BLaER1 (cell line): ENCODE results near the gene BAG5.

ENCODE experiments used
- H3K27ac ChIP-seq: shearing (Covaris generic); formaldehyde crosslinking; 2 replicates; pipeline ENCODE4 v1.8.1; 2022
- H3K27me3 ChIP-seq: shearing (Covaris generic); formaldehyde crosslinking; 2 replicates; pipeline ENCODE4 v1.8.1; 2022
- H3K36me3 ChIP-seq: shearing (Covaris generic); formaldehyde crosslinking; 2 replicates; pipeline ENCODE4 v1.8.1; 2022
- H3K4me1 ChIP-seq: shearing (Covaris generic); formaldehyde crosslinking; 2 replicates; pipeline ENCODE4 v1.8.1; 2022
- H3K4me2 ChIP-seq: shearing (Covaris generic); formaldehyde crosslinking; 2 replicates; pipeline ENCODE4 v1.8.1; 2022
- H3K4me3 ChIP-seq: shearing (Covaris generic); formaldehyde crosslinking; 2 replicates; pipeline ENCODE4 v1.8.1; 2022
- H3K9ac ChIP-seq: shearing (Covaris generic); formaldehyde crosslinking; 2 replicates; pipeline ENCODE4 v1.8.1; 2022
- H3K9me3 ChIP-seq: shearing (Covaris generic); formaldehyde crosslinking; 2 replicates; pipeline ENCODE4 v1.8.1; 2022
- H4K20me1 ChIP-seq: shearing (Covaris generic); formaldehyde crosslinking; 2 replicates; pipeline ENCODE4 v1.8.1; 2022
- Cebpa-rat ChIP-seq: shearing (Covaris generic); IDR thresholded peaks from 2 replicates; pipeline ENCODE4 v1.8.1; 2022

BAG5 gene

DNA sequence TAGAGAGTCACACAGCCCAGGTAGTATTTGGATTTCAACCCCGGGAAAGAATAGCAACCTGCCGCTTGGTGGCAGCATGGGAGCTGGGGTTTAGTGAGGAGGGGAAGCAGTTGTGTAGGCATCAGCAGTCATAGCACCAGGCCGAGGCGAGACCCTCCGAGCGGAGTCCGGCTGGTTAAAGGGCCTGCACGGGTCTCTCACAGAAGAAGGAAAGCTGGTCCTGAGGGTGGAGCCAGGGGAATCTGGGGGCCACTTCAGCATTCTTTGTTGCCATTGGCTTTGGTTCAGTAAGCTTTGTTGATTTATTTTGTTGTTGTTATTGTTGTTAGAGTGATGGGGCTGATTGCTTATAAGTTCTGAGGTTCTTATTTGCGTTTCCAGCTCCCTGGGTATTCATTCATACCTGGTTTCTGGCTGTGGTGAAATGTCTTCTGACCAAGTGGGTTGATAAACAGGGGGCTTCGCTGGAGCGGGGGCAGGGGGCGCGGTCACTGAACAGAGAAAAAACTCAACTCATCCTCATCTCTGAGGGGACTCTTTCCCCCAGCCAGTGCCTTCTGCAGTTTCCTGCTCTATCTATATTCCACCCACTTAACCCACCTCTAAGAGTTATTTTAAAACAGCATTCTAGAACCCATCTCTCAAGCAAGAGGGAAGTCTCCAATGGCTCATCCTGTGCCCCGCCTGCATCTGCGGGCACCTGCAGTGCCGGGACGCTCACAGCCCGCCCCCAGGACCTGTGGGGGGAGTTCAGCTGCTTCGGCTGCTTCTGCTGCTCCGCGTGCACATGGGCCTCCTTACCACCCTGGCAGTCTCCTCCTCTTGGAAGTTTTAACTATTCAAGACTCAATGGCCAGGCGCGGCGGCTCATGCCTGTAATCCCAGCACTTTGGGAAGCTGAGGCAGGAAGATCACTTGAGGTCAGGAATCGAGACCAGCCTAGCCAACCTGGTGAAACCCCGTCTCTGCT, 51.4 kb downstream of the BAG5 start:
- Histone ChIP-seq H4K20me1 (no peaks in the 10 kb centered on the region; the same call in 1 of the 2 replicates), H3K4me2 (no peak overlapping the region), H3K36me3 (peaks cover 35% of the 10 kb centered on the region), H3K9me3 (no peaks in the 10 kb centered on the region), H3K27ac (no peak overlapping the region), H3K4me1 (peaks cover 54% of the 10 kb centered on the region), H3K9ac (no peak overlapping the region), H3K4me3 (no peak overlapping the region), H3K27me3 (no peaks in the 10 kb centered on the region)
- no peak for TF ChIP-seq Cebpa-rat

DNA sequence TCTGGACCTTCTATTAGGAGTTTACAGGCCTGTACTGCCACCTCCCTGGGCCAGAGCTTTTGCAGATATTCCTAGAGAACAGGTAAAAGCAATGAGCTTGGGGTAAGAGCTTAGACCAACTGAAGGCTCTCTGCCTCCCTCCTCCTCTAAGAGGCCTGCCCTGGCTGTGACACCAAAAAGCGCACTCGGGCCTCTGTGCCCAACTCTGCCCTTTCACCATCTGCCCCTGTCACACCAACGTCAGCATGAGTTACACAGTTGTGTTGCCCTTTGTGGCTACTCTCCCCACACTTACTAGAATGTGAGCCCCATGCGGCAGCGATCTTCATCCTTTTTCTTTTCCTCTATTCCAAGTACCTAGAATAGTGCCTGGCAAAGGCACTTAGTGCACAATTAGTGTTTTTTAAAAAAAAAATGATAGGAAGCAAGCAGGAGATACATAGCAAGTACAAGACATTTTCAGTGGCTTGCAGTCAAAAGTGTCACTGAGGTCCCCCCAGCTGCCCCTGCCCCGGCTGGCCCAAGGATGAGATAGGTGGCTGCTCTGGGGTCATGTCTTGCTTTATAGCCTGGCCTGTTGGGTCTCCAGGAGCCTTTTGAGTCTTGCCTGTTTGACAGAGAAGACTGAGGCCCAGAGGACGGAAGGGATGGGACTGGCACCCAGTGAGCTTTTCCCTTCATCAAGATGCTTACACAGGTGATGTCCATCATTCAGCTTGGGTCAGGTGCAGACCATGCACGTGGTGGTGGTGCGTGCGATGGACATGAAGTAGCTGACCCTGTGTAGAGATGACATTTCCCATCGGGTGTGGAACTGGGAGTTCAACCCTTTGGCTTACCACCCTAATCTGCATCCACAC, 52.4 kb downstream of the BAG5 start:
- Histone ChIP-seq H3K4me2 (no peak overlapping the region), H3K9me3 (no peaks in the 10 kb centered on the region), H3K27ac (no peak overlapping the region), H3K36me3 (peaks cover 45% of the 10 kb centered on the region), H4K20me1 (no peaks in the 10 kb centered on the region; the same call in 1 of the 2 replicates), H3K9ac (no peak overlapping the region), H3K4me3 (no peak overlapping the region), H3K27me3 (no peaks in the 10 kb centered on the region), H3K4me1 (peaks cover 47% of the 10 kb centered on the region)
- TF ChIP-seq Cebpa-rat: no peak

DNA sequence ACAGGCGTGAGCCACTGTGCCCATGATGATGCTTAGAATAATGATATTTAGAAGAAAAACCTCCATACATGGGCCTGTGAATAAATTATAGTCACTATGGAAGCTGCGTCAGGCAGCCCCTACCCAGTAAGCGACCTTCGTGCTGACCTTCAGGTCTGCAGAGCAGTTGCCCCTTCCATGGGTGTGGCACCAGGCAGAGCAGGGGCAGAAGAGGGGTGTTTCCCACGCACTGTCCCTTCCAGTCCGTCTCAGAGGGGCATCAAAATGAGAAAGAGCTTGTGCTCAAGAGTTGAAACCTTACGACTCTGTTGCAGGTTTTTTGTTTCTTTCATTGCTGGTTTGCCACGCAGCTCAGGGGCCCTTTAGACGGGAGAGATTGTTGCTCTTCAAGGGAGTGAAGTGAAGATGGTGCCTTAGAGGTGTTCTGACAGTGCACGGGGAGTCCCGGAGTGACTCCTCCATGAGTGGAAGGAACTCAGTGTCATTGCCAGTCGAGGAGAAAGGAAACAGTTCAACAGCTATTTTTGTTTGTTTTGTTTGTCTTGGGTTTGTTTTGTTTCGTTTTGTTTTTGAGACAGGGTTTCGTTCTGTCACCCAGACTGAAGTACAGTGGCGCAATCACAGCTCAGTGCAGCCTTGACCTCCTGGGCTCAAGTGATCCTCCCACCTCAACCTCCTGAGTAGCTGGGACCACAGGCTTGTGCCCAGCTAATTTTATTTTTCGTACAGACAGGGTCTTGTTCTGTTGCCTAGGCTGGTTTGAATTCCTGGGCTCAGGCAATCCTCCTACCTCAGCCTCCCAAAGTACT, 53.7 kb downstream of the BAG5 start:
- peaks cover 36% of the 10 kb centered on the region for H3K4me1 ChIP-seq
- peaks cover 58% of the 10 kb centered on the region for H3K36me3 ChIP-seq
- H4K20me1 ChIP-seq: no peaks in the 10 kb centered on the region
- no peaks in the 10 kb centered on the region for H3K9me3 ChIP-seq
- no peak overlapping the region for H3K27ac ChIP-seq
- H3K4me3 ChIP-seq: no peak overlapping the region
- no peak for TF ChIP-seq Cebpa-rat
- no peak overlapping the region for H3K9ac ChIP-seq
- no peak overlapping the region for H3K4me2 ChIP-seq
- H3K27me3 ChIP-seq: no peaks in the 10 kb centered on the region

DNA sequence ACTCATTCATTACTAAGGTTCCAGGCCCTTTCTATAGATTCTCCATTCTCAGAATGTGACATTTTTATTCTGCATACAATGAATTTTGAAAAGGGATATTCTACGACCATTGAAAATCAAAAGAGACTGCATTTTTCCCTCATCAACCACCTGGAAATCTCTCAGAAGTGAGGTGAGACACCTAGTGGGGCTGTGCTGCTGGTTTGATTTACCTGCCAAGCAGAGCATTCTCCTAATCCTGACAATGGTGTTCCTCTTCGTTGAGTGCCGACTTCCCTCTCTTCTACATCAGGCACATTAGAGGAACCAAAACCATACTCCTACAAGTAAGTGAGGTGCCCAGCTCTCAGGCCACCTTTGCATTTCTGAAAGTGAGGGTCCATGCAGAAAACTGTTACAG, 54.7 kb downstream of the BAG5 start:
- H3K27me3 ChIP-seq: no peaks in the 10 kb centered on the region
- peaks cover 36% of the 10 kb centered on the region for H3K4me1 ChIP-seq
- H3K27ac ChIP-seq: no peak overlapping the region
- no peak overlapping the region for H3K4me2 ChIP-seq
- no peak for TF ChIP-seq Cebpa-rat
- H3K36me3 ChIP-seq: peaks cover 68% of the 10 kb centered on the region
- no peaks in the 10 kb centered on the region for H3K9me3 ChIP-seq
- H3K9ac ChIP-seq: no peak overlapping the region
- H4K20me1 ChIP-seq: no peaks in the 10 kb centered on the region
- H3K4me3 ChIP-seq: no peak overlapping the region
